Activated CD8-positive, alpha-beta memory T cell treated with anti-CD3 and anti-CD28 coated beads, Interleukin-2, amount 50 U/mL, for 1 hour (primary cell): ENCODE measurements around the gene CERS6.

Experiments
- DNase-seq: peaks from one replicate; pipeline ENCODE4 v3.0.0-alpha.2; 2020; ENCODE audit errors: extremely low read depth

Gene CERS6

GRCh38 chr2:168566974-168567665 is 111.0 kb downstream of the CERS6 start:
- no peak for DNase-seq

GRCh38 chr2:168567836-168568235 is 111.8 kb downstream of the CERS6 start:
- no peak for DNase-seq

GRCh38 chr2:168568476-168569267 is 112.6 kb downstream of the CERS6 start:
- DNase-seq = no peak

GRCh38 chr2:168571061-168571460 is 115.0 kb downstream of the CERS6 start:
- no peak for DNase-seq

GRCh38 chr2:168573128-168573903 is 117.2 kb downstream of the CERS6 start:
- DNase-seq = no peak

- DNase-seq = no peak
Measured at GRCh38 chr2:168574856-168575630, 119.0 kb downstream of the CERS6 start.

- no peak for DNase-seq
Measured at GRCh38 chr2:168577885-168578284, 121.8 kb downstream of the CERS6 start.

GRCh38 chr2:168583064-168583709 is 127.1 kb downstream of the CERS6 start:
- no peak for DNase-seq

- DNase-seq = no peak
Measured at GRCh38 chr2:168583710-168584521, 127.8 kb downstream of the CERS6 start.

GRCh38 chr2:168584911-168585310 is 128.8 kb downstream of the CERS6 start:
- DNase-seq = no peak

GRCh38 chr2:168585700-168586099 is 129.6 kb downstream of the CERS6 start:
- DNase-seq = no peak

- DNase-seq = no peak
Measured at GRCh38 chr2:168587307-168587706, 131.2 kb downstream of the CERS6 start.

- no peak for DNase-seq
Measured at GRCh38 chr2:168589236-168590211, 133.5 kb downstream of the CERS6 start.

GRCh38 chr2:168592181-168592831 is 136.2 kb downstream of the CERS6 start:
- no peak for DNase-seq

- no peak for DNase-seq
Measured at GRCh38 chr2:168593713-168594112, 137.6 kb downstream of the CERS6 start.

- no peak for DNase-seq
Measured at GRCh38 chr2:168594778-168595177, 138.7 kb downstream of the CERS6 start.

GRCh38 chr2:168596881-168597655 is 141.0 kb downstream of the CERS6 start:
- DNase-seq = no peak

- no peak for DNase-seq
Measured at GRCh38 chr2:168599738-168600137, 143.7 kb downstream of the CERS6 start.
